OCI-LY7 (cell line): ENCODE results near the gene RASA2.

Experiments
- CTCF ChIP-seq: fragments of 200-600 bp; sonication (generic); conservative IDR thresholded peaks from 2 replicates; pipeline ENCODE4 v1.5.1; 2014; ENCODE audit warnings: mild to moderate bottlenecking, antibody characterized with exemption, low read length, moderate library complexity, mixed read lengths
- EZH2phosphoT487 ChIP-seq: fragments of 200-600 bp; sonication (generic); IDR thresholded peaks from 2 replicates; pipeline ENCODE4 v1.6.1; 2018; ENCODE audit warnings: low read depth, borderline replicate concordance, mild to moderate bottlenecking, mixed run types, antibody characterized with exemption, low read length, moderate library complexity, mixed read lengths

GRCh38 chr3:141605883-141606282, 119.1 kb downstream of the RASA2 start:
- no peak for TF ChIP-seq CTCF
- no peak for TF ChIP-seq EZH2phosphoT487
